IMR-90 (cell line): ENCODE data around the gene ERICH2. TPM values are rescaled to one million over a fixed set of nuclear protein-coding genes. Genes with fewer than 3 reads are reported as not detected.

Source experiments
- ATAC-seq: fragments of 200-7000 bp; cut with Tn5 transposase; 2 replicates; pipeline ENCODE4 v1.9.1; 2020; ENCODE audit warnings: low read depth, mild to moderate bottlenecking, moderate library complexity
- BruUV-seq: library from RNA; stranded (reverse); fragments of 400-500 nt; replicated peaks from 2 replicates; lab custom pipeline; 2021; lab: Mats Ljungman, UMichigan
- CTCF ChIA-PET: fragments of 300-600 bp; formaldehyde crosslinking; extraction: SDS; loops from one replicate; lab custom pipeline; 2021; ENCODE audit warnings: antibody characterized with exemption; lab: Yijun Ruan, JAX
- POLR2A ChIA-PET: fragments of 300-600 bp; sonication (Branson Sonifier 250); formaldehyde crosslinking; loops from one replicate; lab custom pipeline; 2022; ENCODE audit warnings: antibody characterized with exemption; ENCODE audit not compliant: unreplicated experiment; lab: Charles Lee
- DNase-seq: peaks from one replicate; pipeline ENCODE4 v3.0.0; 2013
- H2AFZ ChIP-seq: replicated peaks from 2 replicates; pipeline ENCODE3; 2013; ENCODE audit warnings: low read length, mild to moderate bottlenecking; ENCODE audit not compliant: poor library complexity
- H2AK5ac ChIP-seq: 2 replicates; pipeline ENCODE4 v1.6.1; 2013; ENCODE audit warnings: low read depth, low read length, inconsistent platforms
- H2AK9ac ChIP-seq: replicated peaks from 2 replicates; pipeline ENCODE3; 2013; ENCODE audit warnings: mild to moderate bottlenecking, low read depth, low read length, moderate library complexity; ENCODE audit not compliant: poor library complexity
- H2BK120ac ChIP-seq: 2 replicates; pipeline ENCODE4 v1.6.1; 2013; ENCODE audit warnings: low read depth, low read length, inconsistent platforms
- H2BK15ac ChIP-seq: 3 replicates; pipeline ENCODE4 v1.6.1; 2013; ENCODE audit warnings: low read depth, low read length, inconsistent platforms
- H2BK20ac ChIP-seq: 2 replicates; pipeline ENCODE4 v1.6.1; 2013; ENCODE audit warnings: low read depth, mild to moderate bottlenecking, inconsistent platforms, low read length, moderate library complexity
- H2BK5ac ChIP-seq: 2 replicates; pipeline ENCODE4 v1.6.1; 2013; ENCODE audit warnings: mild to moderate bottlenecking, low read depth, low read length, inconsistent platforms; ENCODE audit not compliant: poor library complexity, severe bottlenecking
- H3K14ac ChIP-seq: replicated peaks from 2 replicates; pipeline ENCODE4 v1.6.1; 2013; ENCODE audit warnings: low read depth, low read length, inconsistent platforms
- H3K18ac ChIP-seq: 2 replicates; pipeline ENCODE4 v1.6.1; 2013; ENCODE audit warnings: low read depth, low read length, control low read depth
- H3K23ac ChIP-seq: 2 replicates; pipeline ENCODE4 v1.6.1; 2013; ENCODE audit warnings: low read depth, low read length, inconsistent platforms
- H3K27ac ChIP-seq: 2 replicates; pipeline ENCODE4 v1.5.1; 2013; ENCODE audit warnings: mild to moderate bottlenecking, control low read depth, low read length; ENCODE audit not compliant: insufficient read depth
- H3K27me3 ChIP-seq: 2 replicates; pipeline ENCODE4 v1.6.1; 2013; ENCODE audit warnings: low read length; ENCODE audit not compliant: control insufficient read depth, insufficient read depth
- H3K36me3 ChIP-seq: 2 replicates; pipeline ENCODE4 v1.6.1; 2013; ENCODE audit warnings: low read length, mixed read lengths; ENCODE audit not compliant: control insufficient read depth, insufficient read depth
- H3K4ac ChIP-seq: 2 replicates; pipeline ENCODE4 v1.6.1; 2013; ENCODE audit warnings: low read depth, low read length, inconsistent platforms
- H3K4me1 ChIP-seq: 2 replicates; pipeline ENCODE4 v1.6.1; 2013; ENCODE audit warnings: low read length, mixed read lengths; ENCODE audit not compliant: control insufficient read depth, insufficient read depth
- H3K4me2 ChIP-seq: 2 replicates; pipeline ENCODE4 v1.6.1; 2013; ENCODE audit warnings: low read depth, mild to moderate bottlenecking, control low read depth, low read length, moderate library complexity
- H3K4me3 ChIP-seq: 2 replicates; pipeline ENCODE4 v1.5.1; 2013; ENCODE audit warnings: low read depth, mild to moderate bottlenecking, control low read depth, low read length, moderate library complexity; ENCODE audit not compliant: insufficient read depth
- H3K56ac ChIP-seq: 2 replicates; pipeline ENCODE4 v1.6.1; 2013; ENCODE audit warnings: low read length, inconsistent platforms; ENCODE audit not compliant: insufficient read depth; ENCODE audit errors: extremely low read depth
- H3K79me1 ChIP-seq, 2 experiments: 2 replicates each; pipeline ENCODE4 v1.6.1; 2013; ENCODE audit warnings: low read length in 2 of 2, inconsistent platforms in 1 of 2, low read depth in 1 of 2
- H3K9ac ChIP-seq: 2 replicates; pipeline ENCODE4 v1.6.1; 2013; ENCODE audit warnings: low read depth, low read length, control low read depth
- H3K9me1 ChIP-seq: 2 replicates; pipeline ENCODE4 v1.6.1; 2013; ENCODE audit warnings: low read length, inconsistent platforms; ENCODE audit not compliant: insufficient read depth
- H3K9me3 ChIP-seq: 2 replicates; pipeline ENCODE4 v1.6.1; 2013; ENCODE audit warnings: low read length; ENCODE audit not compliant: control insufficient read depth, insufficient read depth
- H4K20me1 ChIP-seq: 2 replicates; pipeline ENCODE4 v1.6.1; 2013; ENCODE audit warnings: low read length, inconsistent platforms; ENCODE audit not compliant: insufficient read depth
- H4K5ac ChIP-seq: 2 replicates; pipeline ENCODE4 v1.6.1; 2013; ENCODE audit warnings: mild to moderate bottlenecking, low read depth, low read length, control low read depth
- H4K8ac ChIP-seq, 2 experiments: 2 replicates each; pipeline ENCODE4 v1.6.1; 2013; ENCODE audit warnings: low read depth in 2 of 2, low read length in 2 of 2, control low read depth in 1 of 2, inconsistent platforms in 1 of 2
- H4K91ac ChIP-seq: 2 replicates; pipeline ENCODE4 v1.6.1; 2013; ENCODE audit warnings: low read depth, low read length, inconsistent platforms; ENCODE audit not compliant: insufficient read depth
- ELK1 ChIP-seq: fragments of 150-350 bp; IDR thresholded peaks from 2 replicates; pipeline ENCODE4 v1.6.1; 2016; ENCODE audit warnings: low read depth, mild to moderate bottlenecking, low read length, moderate library complexity, borderline replicate concordance
- MAFK ChIP-seq: IDR thresholded peaks from 2 replicates; pipeline ENCODE4 v1.6.1; 2012; ENCODE audit warnings: low read depth, low read length, improper control_type of control experiment
- NFE2L2 ChIP-seq: fragments of 150-350 bp; IDR thresholded peaks from 2 replicates; pipeline ENCODE4 v1.6.1; 2016; ENCODE audit warnings: low read depth, mild to moderate bottlenecking, low read length
- USF2 ChIP-seq: fragments of 150-350 bp; IDR thresholded peaks from 2 replicates; pipeline ENCODE4 v1.6.1; 2017; ENCODE audit warnings: mild to moderate bottlenecking, antibody characterized with exemption, low read length, low read depth
- WGBS, 2 experiments: methylation state at CpG; one replicate each; pipeline versions ENCODE4 v1.1.5 to v1.1.7; 2013; ENCODE audit warnings: missing lambda C conversion rate in 2 of 2; ENCODE audit not compliant: insufficient read length in 1 of 2; ENCODE audit errors: extremely low coverage in 2 of 2; 5-methylcytosine and 5-hydroxymethylcytosine counted together
- dilution Hi-C: fragments of 300-500 bp; cut with HindIII; formaldehyde crosslinking; loops from one replicate; pipeline ENCODE4 v1.14.3; 2018; ENCODE audit warnings: low sequenced_read_pairs; ENCODE audit not compliant: unreplicated experiment
- in situ Hi-C: fragments of 300-500 bp; cut with MboI; formaldehyde crosslinking; loops from 3 replicates; pipeline ENCODE4 v1.14.3; 2019; ENCODE audit warnings: low sequenced_read_pairs, inconsistent platforms, mixed read lengths
- intact Hi-C: fragments of 100-400 bp; cut with micrococcal nuclease; formaldehyde crosslinking; loops from 2 replicates; pipeline ENCODE4 v1.10.0; 2022
- polyA plus RNA-seq, 3 experiments: library from polyadenylated mRNA; depleted of rRNA; stranded (reverse); fragments of >200 nt; gene quantifications; 2 replicates each; pipeline ENCODE4 v1.2.3, GENCODE V29; 2012; ENCODE audit warnings: low replicate concordance in 1 of 3
- total RNA-seq: library from RNA; depleted of rRNA; stranded (reverse); fragments of >200 nt; gene quantifications from 2 replicates; pipeline ENCODE4 v1.2.3, GENCODE V29; 2012

Gene ERICH2
- total and polyA plus RNA-seq, 2 of the 4 experiments (the other 2 are of a cell fraction): not detected

- intact Hi-C loops: no loop called here
- no peaks in the 10 kb centered on the region for H4K20me1 ChIP-seq
- H3K27ac ChIP-seq: no peak overlapping the region
- H3K56ac ChIP-seq: no peak overlapping the region
- no peaks in the 10 kb centered on the region for H3K9me3 ChIP-seq
- ChIA-PET CTCF (no interaction called here), POLR2A (no interaction called here)
- no peak overlapping the region for H2AK9ac ChIP-seq
- H2BK20ac ChIP-seq: no peak overlapping the region
- no peak overlapping the region for H3K14ac ChIP-seq
- H3K36me3 ChIP-seq: no peaks in the 10 kb centered on the region
- no peak for ATAC-seq
- H2BK15ac ChIP-seq: no peak overlapping the region
- in situ Hi-C loops: no loop called here
- H3K9me1 ChIP-seq: no peaks in the 10 kb centered on the region
- WGBS, 2 experiments: 69% methylated on average over 5 of the region's 6 CpGs; no CpG with 5 or more reads in 1 of the 2 experiments
- dilution Hi-C loops: no loop called here
- H2AFZ ChIP-seq: no peak overlapping the region
- no peak for DNase-seq
- H4K8ac ChIP-seq: no peak overlapping the region
- no peak overlapping the region for H2AK5ac ChIP-seq
- H3K4me2 ChIP-seq: no peak overlapping the region
- no peak overlapping the region for H3K9ac ChIP-seq
- peaks cover 2% of the 10 kb centered on the region; the same call in 1 of the 2 replicates for H3K4me1 ChIP-seq
- no peak overlapping the region for H4K5ac ChIP-seq
- no peak overlapping the region for H4K91ac ChIP-seq
- no peak overlapping the region for H2BK120ac ChIP-seq
- H3K23ac ChIP-seq: no peak overlapping the region
- H2BK5ac ChIP-seq: no peak overlapping the region
- no peak for TF ChIP-seq ELK1
- peak; percentile 15; the same call in 1 of the 2 replicates for TF ChIP-seq MAFK
- TF ChIP-seq USF2: no peak
- no peak for TF ChIP-seq NFE2L2
- no peak overlapping the region for H3K4ac ChIP-seq
- no TSS peak for BruUV-seq
- no peak overlapping the region for H3K4me3 ChIP-seq
- H3K18ac ChIP-seq: no peak overlapping the region
- no peaks in the 10 kb centered on the region for H3K27me3 ChIP-seq
- no peaks in the 10 kb centered on the region for H3K79me1 ChIP-seq
Measured at GRCh38 chr2:170745305-170745704, 24.9 kb upstream of the ERICH2 start.
